IPS-18c (cell line): Measurements from ENCODE around the gene RBFOX2.

Experiments
- H3K4me3 ChIP-seq: 2 replicates; pipeline ENCODE4 v1.7.0; 2013; ENCODE audit warnings: low read depth, mild to moderate bottlenecking, low read length, moderate library complexity; ENCODE audit not compliant: insufficient read depth
- H3K9me3 ChIP-seq: one replicate; pipeline ENCODE4 v1.6.1; 2013; ENCODE audit warnings: mild to moderate bottlenecking, low read length, moderate library complexity; ENCODE audit not compliant: control insufficient read depth, insufficient read depth

RBFOX2 gene

DNA sequence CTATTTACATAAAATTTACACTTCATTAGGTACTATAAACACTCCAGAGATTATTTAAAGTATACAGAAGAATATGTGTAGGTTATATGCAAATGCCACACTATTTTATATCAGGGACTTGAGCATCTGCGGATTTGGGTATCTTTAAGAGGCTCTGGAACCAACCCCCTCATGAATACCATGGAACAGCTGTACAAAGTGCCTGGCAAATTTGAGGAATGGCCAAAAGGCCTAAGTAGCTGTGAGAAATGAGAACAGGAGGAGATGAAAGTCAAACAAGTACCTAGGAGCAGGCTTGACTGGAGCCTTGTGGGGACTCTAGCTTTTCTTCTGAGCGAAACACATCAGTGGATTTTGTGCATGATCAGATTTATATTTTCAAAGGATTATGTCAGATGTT is 149.3 kb downstream of the RBFOX2 start:
- H3K9me3 ChIP-seq: no peaks in the 10 kb centered on the region

DNA sequence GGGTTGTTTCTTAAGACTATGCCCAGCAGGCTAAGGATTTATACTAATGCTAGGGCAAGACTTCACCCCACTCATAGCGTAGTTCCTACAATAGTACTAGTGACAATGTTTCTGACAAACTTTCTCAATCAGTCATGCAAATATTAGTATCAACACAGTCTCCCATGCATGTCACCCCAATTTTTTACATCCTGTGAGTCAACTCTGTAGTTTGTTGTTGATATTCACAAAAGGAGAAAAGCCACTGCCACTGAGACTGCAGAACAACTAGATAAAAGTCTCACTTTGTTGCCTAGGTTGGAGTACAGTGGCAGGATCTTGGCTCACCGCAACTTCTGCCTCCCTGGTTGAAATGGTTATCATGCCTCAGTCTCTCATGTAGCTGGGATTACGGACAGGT is 155.2 kb downstream of the RBFOX2 start:
- H3K9me3 ChIP-seq: no peaks in the 10 kb centered on the region
- H3K4me3 ChIP-seq: no peak overlapping the region

More for the DNA sequence above, 149.3 kb downstream of the RBFOX2 start:
- H3K4me3 ChIP-seq: no peak overlapping the region

DNA sequence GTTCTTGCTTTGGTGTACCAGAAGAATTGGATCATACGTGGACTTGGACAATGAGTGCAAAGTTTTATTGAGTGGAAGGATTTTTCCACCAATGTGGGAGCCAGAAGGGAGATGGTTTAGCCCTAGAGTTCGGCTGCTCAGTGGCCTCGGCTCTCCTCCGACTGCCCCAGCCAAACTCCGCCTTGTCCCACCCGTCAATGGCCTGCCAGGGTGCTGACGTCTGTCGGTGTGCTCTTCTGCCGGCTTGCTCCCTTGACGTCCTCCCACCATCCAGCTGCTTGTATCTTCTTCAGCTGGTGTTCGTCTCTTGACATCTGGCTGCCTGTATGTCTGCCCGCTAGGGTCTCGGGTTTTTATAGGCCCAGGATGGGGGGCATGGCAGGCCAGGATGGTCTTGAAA is 156.2 kb downstream of the RBFOX2 start:
- no peaks in the 10 kb centered on the region for H3K9me3 ChIP-seq
- H3K4me3 ChIP-seq: no peak overlapping the region

DNA sequence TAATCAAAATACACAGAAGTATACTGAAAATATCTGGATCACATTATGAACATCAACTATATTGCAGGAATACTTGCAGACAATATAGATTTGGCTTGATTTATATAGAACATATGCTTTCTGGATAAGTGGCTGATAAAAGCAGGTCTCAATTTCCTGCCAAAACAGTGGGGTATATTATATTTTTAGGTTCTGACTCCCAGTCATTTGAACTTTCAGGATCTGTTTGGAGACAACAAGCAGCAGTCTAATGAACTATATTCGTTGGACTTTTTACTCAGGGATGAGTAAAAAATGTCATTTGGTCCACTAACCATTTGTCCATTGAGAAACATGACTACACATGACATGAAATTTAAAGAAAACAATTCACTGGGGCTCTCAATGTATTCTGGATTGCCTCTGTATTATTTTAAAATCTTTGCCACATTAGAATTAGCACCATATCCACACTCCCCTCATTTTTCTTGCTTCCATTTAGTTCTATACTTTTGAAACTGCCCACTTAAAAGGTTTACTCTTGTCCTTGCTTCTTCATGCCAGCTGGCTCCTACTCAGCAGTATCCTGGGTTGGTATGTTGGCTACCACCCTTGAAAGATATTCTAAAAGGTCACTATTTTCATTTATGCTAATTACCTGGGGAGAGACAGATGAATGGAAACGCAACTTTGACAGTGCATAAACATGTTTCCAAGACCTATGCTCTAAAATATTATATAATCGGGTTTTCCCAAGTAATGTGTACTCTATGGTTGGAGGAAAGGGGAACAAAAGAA is 157.9 kb downstream of the RBFOX2 start:
- no peaks in the 10 kb centered on the region for H3K9me3 ChIP-seq
- H3K4me3 ChIP-seq: no peak overlapping the region

DNA sequence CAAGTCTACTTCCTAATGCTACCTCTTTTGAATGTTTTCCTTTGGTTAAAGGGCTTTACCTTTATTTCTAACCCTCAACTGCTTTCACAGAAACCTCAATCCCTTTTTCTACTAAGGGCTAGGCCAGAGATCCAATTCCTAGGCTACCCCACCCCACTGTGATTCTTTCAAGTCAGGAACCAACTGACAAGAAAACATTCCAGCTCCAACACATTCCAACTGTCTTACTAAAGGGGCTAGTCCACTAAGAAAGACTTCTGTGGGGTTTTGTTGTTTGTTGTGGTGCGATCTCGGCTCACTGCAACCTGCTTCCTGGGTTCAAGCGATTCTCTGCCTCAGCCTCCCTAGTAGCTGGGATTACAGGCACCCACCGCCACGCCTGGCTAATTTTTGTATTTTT is 159.7 kb downstream of the RBFOX2 start:
- Histone ChIP-seq H3K4me3 (no peak overlapping the region), H3K9me3 (no peaks in the 10 kb centered on the region)

DNA sequence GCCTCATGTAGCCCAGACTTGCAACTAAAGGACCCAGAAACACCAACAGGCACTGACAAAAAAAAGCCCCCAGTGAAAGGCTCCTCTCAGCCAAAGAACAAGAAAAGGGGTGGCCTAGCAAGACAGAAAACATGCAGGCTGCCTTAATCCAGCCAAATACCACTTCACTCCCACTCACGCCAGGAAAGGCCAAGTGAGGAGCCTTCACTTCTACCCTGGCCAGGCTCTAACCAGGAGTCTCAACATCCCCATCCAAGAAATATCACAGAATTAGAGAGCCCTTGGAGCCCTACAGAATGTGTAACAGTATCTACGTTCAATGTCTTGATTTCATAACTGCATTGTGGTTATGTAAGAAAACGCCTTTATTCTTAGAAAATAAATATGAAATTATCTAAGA is 162.0 kb downstream of the RBFOX2 start:
- no peaks in the 10 kb centered on the region for H3K9me3 ChIP-seq
- H3K4me3 ChIP-seq: no peak overlapping the region

DNA sequence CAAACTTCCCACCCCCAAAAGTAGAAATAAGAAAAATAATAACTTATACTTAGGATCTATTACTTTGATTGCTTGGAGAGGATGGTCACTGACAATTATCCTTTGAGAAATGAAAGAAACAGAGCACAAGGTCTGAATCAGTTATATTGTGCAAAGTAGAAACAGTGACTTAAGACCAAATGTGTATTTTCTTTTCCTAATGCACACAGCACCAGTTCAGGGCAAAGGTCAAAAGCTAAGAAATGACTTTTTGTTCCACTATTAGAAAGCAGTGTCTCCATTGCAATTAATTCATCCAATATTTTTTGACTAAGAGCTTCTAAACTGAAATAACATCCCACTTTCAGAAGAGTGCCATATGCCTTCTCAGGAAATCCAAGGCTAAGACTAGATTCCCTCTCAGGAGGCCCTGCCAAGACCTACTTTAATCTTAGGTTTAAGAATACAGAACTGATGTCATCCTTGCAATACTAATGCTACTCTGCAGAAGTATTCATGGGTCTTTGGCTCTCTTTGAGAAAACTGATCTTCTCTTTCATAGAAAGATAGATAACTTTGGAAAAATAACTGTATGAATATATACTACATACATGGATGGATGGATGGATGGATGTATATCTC is 164.0 kb downstream of the RBFOX2 start:
- Histone ChIP-seq H3K4me3 (no peak overlapping the region), H3K9me3 (no peaks in the 10 kb centered on the region)

DNA sequence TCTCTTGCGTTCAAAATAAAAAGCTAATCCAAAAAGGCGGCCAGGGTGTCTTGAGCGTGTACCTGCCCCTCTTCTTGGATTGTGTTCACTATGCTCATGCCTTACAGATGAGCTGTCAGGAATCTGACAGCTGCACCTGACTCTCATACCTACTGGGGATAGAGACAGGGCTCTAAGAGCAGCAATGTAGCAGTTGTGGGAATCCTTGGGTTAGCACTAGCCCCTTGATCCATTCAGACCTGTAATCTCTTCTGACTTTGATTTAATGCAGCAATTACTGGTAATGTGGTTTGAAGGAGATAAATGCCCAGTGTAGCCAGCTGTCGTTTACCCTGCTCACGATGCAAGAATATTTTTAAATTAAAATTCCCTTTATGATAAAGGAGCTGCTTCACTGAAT is 165.2 kb downstream of the RBFOX2 start:
- no peak overlapping the region for H3K4me3 ChIP-seq
- H3K9me3 ChIP-seq: no peaks in the 10 kb centered on the region

DNA sequence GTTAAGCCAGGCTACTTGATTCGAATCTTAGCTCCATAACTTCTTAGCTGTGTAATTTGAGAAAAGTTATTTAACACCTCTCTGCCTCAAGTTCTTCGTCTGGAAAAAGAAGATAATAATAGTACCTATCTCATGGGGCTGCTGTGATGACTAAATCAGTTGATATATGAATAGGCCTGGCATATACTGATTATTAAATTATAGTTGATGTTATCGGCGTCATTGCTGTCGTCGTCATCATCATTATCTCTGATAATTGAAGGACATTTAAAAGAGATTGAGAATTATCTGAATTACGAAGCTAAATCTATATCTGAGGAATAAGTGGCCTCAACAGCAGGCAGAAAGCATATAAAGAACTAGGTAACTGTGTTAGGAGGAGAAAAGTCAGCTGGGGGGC is 165.9 kb downstream of the RBFOX2 start:
- H3K9me3 ChIP-seq: no peaks in the 10 kb centered on the region
- H3K4me3 ChIP-seq: no peak overlapping the region

DNA sequence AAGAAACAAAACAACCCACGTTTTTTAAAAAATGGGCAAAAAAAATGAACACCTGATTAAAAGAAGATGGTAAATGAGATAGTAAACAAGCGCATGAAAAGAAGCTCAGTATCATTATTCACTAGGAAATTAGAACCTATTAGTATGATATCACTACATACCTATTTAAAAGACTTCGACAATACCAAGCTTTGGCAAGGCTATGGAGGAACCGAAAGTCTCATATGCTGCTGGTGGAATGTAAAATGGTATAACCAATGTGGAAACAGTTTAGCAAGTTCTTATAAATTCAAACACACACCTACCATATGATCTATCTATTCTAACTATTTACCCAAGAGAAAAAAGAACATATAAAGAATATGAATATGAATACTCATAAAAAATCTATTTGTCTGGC is 167.2 kb downstream of the RBFOX2 start:
- Histone ChIP-seq H3K4me3 (no peak overlapping the region), H3K9me3 (no peaks in the 10 kb centered on the region)

DNA sequence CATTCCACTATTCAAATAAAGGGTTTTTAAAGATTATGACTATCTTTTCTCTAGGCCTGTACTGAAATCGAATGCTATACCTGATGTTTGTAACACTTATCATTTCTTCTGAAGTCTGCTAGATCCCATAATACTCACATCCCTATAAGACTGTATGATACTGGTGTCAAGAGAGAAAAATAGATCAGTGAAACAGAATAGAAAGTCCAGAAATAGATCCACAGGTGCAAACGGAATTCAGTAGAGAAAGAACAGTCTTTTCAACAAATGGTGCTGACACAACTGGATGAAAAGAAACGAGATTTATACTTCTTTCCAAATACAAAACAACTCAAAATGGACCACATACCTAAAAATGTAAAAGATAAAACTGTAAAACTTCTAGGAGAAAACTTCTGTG is 167.8 kb downstream of the RBFOX2 start:
- Histone ChIP-seq H3K4me3 (no peak overlapping the region), H3K9me3 (no peaks in the 10 kb centered on the region)

DNA sequence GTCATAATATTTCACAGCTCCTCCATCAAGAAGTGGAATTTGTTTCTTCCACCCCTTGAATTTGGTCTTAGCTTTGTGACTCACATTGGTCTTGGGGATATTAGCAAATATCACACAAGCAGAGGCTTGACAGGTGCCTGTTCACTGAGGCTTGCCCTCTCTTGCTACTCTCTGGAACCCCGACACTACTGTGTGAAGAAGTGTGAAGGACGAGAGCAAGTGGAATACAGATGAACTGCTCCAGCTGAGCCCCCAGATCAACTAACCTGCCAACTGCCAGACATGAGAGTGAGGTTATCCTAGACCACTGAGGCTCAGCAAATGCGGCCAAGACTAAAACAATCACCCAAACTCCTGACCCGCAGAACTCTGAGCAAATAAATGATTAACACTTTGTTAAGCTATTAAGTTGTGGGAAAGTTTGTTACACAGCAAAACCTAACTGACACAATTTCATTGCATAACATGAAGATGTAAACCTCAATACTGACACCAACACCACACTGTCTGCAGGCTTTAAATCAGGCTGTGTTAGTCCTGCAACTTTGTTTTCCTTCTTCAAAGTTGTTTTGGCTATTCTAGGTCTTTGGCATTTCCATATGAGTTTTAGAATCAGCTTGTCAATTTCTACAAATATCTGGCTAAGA is 168.4 kb downstream of the RBFOX2 start:
- H3K9me3 ChIP-seq: no peaks in the 10 kb centered on the region
- no peak overlapping the region for H3K4me3 ChIP-seq

DNA sequence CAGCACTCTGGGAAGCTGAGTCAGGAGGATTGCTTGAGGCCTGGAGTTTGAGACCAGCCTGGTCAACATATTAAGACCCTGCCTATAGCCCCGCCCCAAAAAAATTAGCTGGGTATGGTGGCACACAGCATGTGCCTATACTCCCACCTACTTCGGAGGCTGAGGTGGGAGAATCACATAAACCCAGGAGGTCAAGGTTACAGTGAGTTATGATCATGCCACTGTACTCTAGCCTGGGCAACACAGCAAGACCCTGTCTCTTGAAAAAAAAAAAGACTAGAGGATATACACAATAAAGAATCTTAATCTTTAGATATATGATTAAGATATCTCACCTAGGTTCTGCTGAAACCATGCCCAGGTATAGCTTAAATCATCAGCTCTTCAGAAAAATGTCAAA is 174.3 kb downstream of the RBFOX2 start:
- H3K4me3 ChIP-seq: no peak overlapping the region
- H3K9me3 ChIP-seq: no peaks in the 10 kb centered on the region

DNA sequence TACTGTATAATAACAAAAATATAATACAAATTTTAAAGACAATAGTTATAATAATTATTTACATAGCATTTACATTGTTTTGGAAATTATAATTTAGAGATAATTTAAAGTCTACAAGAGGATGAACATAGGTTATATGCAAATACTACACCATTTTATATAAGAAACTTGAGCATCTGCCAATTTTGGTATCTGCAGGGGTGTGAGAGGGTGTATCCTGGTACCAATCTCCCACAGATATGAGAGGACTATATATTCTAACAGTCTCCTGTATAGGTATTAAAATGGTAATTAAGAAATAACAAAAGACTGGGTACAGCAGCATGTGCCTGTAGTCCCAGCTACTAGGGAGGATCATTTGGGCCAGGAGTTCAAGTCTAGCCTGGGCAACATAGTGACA is 176.5 kb downstream of the RBFOX2 start:
- Histone ChIP-seq H3K4me3 (no peak overlapping the region), H3K9me3 (no peaks in the 10 kb centered on the region)

DNA sequence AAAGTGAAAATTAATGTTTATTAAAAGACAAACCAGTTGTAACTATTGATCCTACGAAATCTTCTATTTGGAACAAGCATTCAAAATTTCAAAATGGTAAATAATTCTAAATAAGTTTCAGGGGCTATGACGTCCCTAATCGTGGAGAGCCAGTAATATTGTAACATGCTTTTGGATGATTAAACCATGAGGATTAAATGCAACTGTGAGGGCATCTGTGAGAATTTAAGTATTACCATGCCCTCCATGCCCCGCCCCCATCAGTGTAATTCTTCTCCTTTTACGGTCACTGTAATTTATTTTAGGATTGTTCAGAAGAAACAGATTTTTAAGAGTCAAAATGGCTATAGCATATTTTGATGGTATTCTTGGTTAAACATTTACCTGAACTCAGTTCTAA is 177.8 kb downstream of the RBFOX2 start:
- no peak overlapping the region for H3K4me3 ChIP-seq
- no peaks in the 10 kb centered on the region for H3K9me3 ChIP-seq

DNA sequence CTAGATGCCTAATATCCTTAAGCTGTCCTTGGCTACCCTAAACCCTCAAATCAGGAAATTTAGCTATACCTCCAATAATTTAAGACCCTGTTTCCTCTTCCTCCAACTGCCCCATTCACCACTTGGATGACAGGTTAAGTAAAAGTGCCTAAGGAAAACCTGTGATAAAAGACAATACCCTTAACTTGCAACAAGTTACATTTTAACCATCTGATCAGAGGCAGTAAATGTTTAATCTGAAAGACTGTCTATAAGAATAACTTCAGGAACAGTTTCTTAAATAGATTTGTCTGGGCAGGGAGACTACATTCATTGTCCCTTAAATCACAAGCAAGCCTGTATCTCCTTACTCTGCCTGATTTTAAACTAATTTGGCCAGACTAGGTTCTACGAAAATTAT is 181.8 kb downstream of the RBFOX2 start:
- no peaks in the 10 kb centered on the region for H3K9me3 ChIP-seq
- no peak overlapping the region for H3K4me3 ChIP-seq

DNA sequence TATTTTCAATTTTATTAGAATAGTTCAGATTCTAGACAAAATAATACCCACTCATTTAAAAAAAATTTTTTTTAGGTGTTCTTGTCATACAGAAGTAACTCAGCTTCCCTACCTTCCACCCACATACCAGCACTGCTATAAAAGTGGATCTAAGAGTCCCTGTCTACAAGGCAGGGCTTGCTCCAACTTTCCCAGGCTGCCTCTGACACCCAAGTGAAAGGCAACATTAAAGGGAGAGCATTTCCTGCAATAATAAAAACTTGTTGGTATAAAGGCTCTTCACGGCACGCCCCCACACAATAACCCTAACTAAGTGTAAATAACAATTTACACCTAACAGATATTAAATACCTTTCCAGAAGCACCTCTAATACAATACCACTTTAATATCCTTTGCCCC is 183.7 kb downstream of the RBFOX2 start:
- no peak overlapping the region for H3K4me3 ChIP-seq

DNA sequence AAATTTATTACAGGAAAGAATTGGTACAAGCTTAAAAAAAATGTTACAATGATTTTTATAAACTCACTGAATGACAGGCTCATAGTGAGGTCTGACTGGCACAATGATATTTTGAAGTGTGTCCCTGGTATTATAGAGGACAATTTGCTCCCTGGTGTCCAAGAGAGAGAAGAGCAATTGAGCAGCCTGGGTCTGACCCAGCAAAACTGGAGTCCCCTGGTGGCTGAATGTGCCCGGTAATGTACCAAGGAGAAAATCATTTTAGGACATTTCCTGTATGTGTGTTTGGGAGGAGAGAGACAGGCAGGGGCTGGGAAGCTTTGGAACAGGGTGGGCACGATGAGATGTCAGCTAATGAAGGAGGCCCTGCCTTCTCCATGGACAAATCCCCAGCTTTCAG is 185.7 kb downstream of the RBFOX2 start:
- no peaks in the 10 kb centered on the region for H3K9me3 ChIP-seq
- no peak overlapping the region for H3K4me3 ChIP-seq

More for the DNA sequence above, 183.7 kb downstream of the RBFOX2 start:
- H3K9me3 ChIP-seq: no peaks in the 10 kb centered on the region
